ENCODE data around the gene CHST8.

CHST8 gene

DNA sequence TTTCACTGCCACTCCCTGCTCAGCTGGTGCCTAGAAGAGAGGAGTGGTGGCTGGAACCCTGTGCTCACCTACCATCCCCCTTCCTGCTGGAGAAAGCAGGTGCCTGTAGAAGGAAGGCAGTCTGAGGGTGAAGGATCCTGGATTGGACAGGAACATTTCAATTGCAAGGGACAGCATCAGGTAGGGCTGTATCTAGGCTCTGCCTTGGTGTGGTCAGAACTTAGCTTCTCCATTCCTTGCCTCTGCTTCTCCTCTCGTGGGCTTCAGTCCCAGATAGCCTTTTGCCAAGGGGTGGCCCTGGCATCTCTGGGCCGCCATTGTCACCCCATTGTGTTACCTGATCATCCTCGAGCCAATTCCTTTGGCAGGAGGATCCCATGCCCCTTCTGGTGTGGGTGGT, 101.8 kb downstream of the CHST8 start:
- Histone ChIP-seq H3K4me2 (ENCODE audit: insufficient read depth, low read length) (no peak overlapping the region), H3K79me2 (ENCODE audit: insufficient read depth, low read length) (no peaks in the 10 kb centered on the region), H2AFZ (ENCODE audit: low read depth, low read length) (no peak overlapping the region), H3K9ac (ENCODE audit: low read depth, low read length) (no peak overlapping the region), H3K4me1 (ENCODE audit: insufficient read depth, low read length) (no peaks in the 10 kb centered on the region), H3K27ac (ENCODE audit: low read length) (no peak overlapping the region), H3K36me3 (ENCODE audit: insufficient read depth, low read length) (no peaks in the 10 kb centered on the region), H3K27me3 (ENCODE audit: insufficient read depth, low read length, poor library complexity) (no peaks in the 10 kb centered on the region), H3K9me3 (ENCODE audit: insufficient read depth, low read length, severe bottlenecking) (no peaks in the 10 kb centered on the region), H4K20me1 (ENCODE audit: insufficient read depth, low read length) (no peaks in the 10 kb centered on the region), H3K4me3 (ENCODE audit: low read depth in 1 of 2, low read length in 2 of 2) (no peak overlapping the region)
- ATAC-seq (ENCODE audit: insufficient read depth, low read depth), result no peak
- TF ChIP-seq EZH2 (IDR thresholded peaks at IDR 0.05; ENCODE audit: borderline replicate concordance, low read depth, low read length, severe bottlenecking) (no peak), CTCF (IDR thresholded peaks at IDR 0.05; ENCODE audit: borderline replicate concordance, extremely low read depth, low read length, poor library complexity, severe bottlenecking) (no peak)
- no peak for DNase-seq

- Histone ChIP-seq H3K36me3 (ENCODE audit: insufficient read depth, low read length) (no peaks in the 10 kb centered on the region), H3K79me2 (ENCODE audit: insufficient read depth, low read length) (no peaks in the 10 kb centered on the region), H3K9ac (ENCODE audit: low read depth, low read length) (no peak overlapping the region), H3K4me3 (ENCODE audit: low read depth in 1 of 2, low read length in 2 of 2) (no peak overlapping the region), H2AFZ (ENCODE audit: low read depth, low read length) (no peak overlapping the region), H3K4me1 (ENCODE audit: insufficient read depth, low read length) (no peaks in the 10 kb centered on the region), H4K20me1 (ENCODE audit: insufficient read depth, low read length) (no peaks in the 10 kb centered on the region), H3K9me3 (ENCODE audit: insufficient read depth, low read length, severe bottlenecking) (no peaks in the 10 kb centered on the region), H3K4me2 (ENCODE audit: insufficient read depth, low read length) (no peak overlapping the region), H3K27ac (ENCODE audit: low read length) (no peak overlapping the region), H3K27me3 (ENCODE audit: insufficient read depth, low read length, poor library complexity) (no peaks in the 10 kb centered on the region)
- no peak for TF ChIP-seq EZH2 (IDR thresholded peaks at IDR 0.05; ENCODE audit: borderline replicate concordance, low read depth, low read length, severe bottlenecking)
- TF ChIP-seq CTCF (IDR thresholded peaks at IDR 0.05; ENCODE audit: borderline replicate concordance, extremely low read depth, low read length, poor library complexity, severe bottlenecking), result no peak
- no peak for DNase-seq
- ATAC-seq (ENCODE audit: insufficient read depth, low read depth), result no peak
Measured at GRCh38 chr19:33724021-33724720, 102.4 kb downstream of the CHST8 start.

GRCh38 chr19:33724721-33725060, 102.9 kb downstream of the CHST8 start:
- H2AFZ ChIP-seq (ENCODE audit: low read depth, low read length), result no peak overlapping the region
- H3K79me2 ChIP-seq (ENCODE audit: insufficient read depth, low read length), result no peaks in the 10 kb centered on the region
- no peaks in the 10 kb centered on the region for H3K27me3 ChIP-seq (ENCODE audit: insufficient read depth, low read length, poor library complexity)
- H3K4me1 ChIP-seq (ENCODE audit: insufficient read depth, low read length), result no peaks in the 10 kb centered on the region
- ATAC-seq (ENCODE audit: insufficient read depth, low read depth) (no peak), DNase-seq (no peak)
- no peak overlapping the region for H3K4me3 ChIP-seq (ENCODE audit: low read depth in 1 of 2, low read length in 2 of 2)
- H3K36me3 ChIP-seq (ENCODE audit: insufficient read depth, low read length), result no peaks in the 10 kb centered on the region
- H3K4me2 ChIP-seq (ENCODE audit: insufficient read depth, low read length), result no peak overlapping the region
- no peak overlapping the region for H3K9ac ChIP-seq (ENCODE audit: low read depth, low read length)
- H3K9me3 ChIP-seq (ENCODE audit: insufficient read depth, low read length, severe bottlenecking), result no peaks in the 10 kb centered on the region
- H3K27ac ChIP-seq (ENCODE audit: low read length), result no peak overlapping the region
- H4K20me1 ChIP-seq (ENCODE audit: insufficient read depth, low read length), result no peaks in the 10 kb centered on the region
- TF ChIP-seq CTCF (IDR thresholded peaks at IDR 0.05; ENCODE audit: borderline replicate concordance, extremely low read depth, low read length, poor library complexity, severe bottlenecking) (no peak), EZH2 (IDR thresholded peaks at IDR 0.05; ENCODE audit: borderline replicate concordance, low read depth, low read length, severe bottlenecking) (no peak)
